NCI-H146 treated with DMSO at 0.1 percent for 48 hours (cell line): Measurements from ENCODE around the gene COTL1.

ENCODE experiments used
- DNase-seq: peaks from one replicate; lab custom pipeline; 2025; ENCODE audit not compliant: unreplicated experiment; lab: John Stamatoyannopoulos, UW

Gene COTL1, protein sequence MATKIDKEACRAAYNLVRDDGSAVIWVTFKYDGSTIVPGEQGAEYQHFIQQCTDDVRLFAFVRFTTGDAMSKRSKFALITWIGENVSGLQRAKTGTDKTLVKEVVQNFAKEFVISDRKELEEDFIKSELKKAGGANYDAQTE

GRCh38 chr16:84617791-84618580 lies at the start of gene COTL1:
TSS of gene COTL1 (minus strand) at chr16:84618078. CDS start at chr16:84617914, 164 bp downstream.
- peak; percentile 82 for DNase-seq

DNA sequence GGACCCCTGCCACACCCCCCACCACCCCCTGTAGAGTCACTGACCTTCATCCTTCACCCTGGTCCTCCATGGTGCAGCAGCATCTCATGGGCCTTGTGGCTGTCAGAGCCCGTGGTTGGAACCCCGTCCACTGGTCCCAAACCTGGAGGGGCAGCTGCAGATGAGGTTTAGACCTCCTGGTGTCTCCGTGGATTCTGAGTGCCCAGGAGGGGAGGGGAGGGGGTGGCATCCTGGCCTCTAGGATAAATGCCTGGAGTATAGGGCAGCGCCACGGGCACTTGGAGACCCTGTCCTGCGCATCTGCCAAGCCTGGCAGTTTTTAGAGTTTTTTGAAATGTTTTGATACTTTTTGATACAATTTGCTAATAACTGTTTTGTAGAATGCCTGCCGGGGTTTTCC lies 48.0 kb upstream of the COTL1 start:
- no peak for DNase-seq

GRCh38 chr16:84665359-84665758 lies 47.5 kb upstream of the COTL1 start:
- DNase-seq, result no peak

- DNase-seq, result no peak
Measured at GRCh38 chr16:84663433-84664101, 45.7 kb upstream of the COTL1 start.

DNA sequence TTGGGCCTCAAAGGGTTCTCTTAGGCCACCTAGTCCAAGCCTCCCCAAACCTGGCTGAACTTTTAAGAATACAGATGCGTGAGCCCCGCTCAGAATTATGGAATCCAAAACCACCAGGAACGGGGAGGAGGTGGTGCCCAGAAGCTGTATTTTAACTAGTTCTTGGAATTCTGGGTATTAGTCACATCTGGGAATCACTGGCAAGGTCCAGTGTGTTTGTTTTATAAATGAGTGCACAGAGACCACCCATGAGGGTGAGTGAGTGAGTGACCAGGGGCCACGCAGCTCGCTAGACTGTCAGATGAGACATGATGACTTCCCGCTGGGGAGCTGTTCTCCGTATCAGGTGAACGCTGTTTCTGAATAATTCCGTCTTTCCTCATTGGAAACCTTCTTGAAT lies 44.6 kb upstream of the COTL1 start:
- no peak for DNase-seq

GRCh38 chr16:84661418-84662060 lies 43.7 kb upstream of the COTL1 start:
- no peak for DNase-seq

DNA sequence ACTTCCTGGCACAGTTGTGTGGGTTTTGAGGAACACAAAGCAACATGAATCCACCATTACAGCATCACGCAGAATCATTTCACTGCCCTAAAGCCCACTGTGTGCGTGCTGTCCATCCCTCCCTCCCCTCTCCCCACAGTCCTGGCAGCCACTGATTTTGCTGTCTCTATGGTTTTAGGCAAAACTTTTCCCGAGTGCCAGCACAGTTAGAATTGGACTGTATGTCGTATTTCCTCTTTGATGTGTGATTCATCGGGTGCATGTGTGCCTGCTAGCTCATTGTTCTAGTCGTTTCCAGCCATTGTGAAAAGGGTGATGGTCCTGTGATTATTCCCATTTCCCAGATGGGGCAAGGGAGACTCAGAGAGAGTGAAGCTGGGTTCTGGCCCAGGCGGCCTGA lies 43.1 kb upstream of the COTL1 start:
- DNase-seq, result no peak

- DNase-seq, result no peak
Measured at GRCh38 chr16:84659656-84660300, 41.9 kb upstream of the COTL1 start.

GRCh38 chr16:84658690-84659089 lies 40.8 kb upstream of the COTL1 start:
- DNase-seq, result no peak

DNA sequence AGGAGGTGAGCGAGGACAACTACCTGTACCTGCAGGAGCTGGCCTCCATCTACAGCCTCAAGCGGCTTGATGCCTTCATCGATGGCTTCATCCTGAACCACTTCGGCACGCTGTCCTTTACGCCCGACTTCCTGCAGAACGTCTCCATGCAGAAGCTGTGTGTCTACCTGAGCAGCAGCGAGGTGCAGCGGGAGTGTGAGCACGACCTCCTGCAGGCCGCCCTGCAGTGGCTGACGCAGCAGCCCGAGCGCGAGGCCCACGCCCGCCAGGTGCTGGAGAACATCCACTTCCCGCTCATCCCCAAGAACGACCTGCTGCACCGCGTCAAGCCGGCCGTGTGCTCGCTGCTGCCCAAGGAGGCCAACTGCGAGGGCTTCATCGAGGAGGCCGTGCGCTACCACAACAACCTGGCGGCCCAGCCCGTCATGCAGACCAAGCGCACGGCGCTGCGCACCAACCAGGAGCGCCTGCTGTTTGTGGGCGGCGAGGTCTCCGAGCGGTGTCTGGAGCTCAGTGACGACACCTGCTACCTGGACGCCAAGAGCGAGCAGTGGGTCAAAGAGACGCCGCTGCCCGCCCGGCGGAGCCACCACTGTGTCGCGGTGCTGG lies 39.5 kb upstream of the COTL1 start:
- no peak for DNase-seq

DNA sequence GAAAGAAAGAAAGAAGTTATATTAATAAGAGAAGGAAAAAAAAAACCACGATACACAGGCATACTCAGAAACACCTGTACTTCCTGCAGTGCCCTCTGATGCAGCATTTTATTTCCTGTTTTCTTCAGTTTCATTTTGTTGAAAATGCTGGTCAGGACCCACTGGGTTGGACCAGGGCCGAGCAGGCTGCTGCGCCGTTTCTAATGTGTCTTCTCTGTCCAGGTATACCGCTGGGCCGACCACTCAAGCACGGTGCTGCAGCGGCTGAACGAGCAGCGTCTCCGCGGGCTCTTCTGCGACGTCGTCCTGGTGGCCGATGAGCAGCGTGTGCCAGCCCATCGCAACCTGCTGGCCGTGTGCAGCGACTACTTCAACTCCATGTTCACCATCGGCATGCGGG lies 38.8 kb upstream of the COTL1 start:
- DNase-seq, result no peak

DNA sequence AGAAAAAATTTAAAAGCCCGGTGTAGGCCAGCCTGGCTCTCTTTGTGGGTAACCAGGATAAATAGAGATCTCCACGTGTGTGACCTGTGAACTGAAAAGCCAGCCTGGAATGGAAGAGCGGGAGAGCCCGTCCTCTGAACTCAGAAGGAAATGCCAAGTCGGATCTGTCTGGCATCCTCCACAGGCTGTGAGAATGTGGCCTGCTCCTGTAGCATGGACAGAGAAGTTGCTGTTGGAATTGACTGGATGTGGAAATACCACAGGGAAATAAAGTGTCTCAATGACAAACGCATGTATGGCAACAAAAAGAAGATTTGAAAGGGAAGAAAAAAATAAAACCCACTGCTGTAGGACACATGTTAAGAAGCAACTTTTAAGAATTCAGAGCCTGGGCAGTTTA lies 37.1 kb upstream of the COTL1 start:
- DNase-seq, result no peak

GRCh38 chr16:84654238-84654637 lies 36.4 kb upstream of the COTL1 start:
- DNase-seq, result no peak

DNA sequence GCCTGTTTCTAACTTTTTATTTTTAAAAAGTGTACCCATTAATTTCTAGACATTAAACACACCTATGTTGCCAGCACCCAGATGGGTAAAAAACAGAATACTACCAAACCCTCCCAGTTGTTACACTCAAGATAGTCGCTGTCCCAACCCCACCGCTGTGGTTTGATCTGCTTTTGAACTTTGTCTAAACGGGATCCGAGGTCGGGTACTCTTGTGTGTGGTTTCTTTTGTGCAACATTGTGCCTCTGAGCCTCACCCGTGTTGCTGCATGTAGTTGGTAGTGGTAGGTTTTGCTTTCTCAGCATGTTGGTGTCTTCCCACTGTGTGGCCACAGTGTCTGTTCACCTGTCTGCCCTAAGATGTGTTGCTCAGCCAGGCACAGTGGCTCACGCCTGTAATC lies 34.7 kb upstream of the COTL1 start:
- DNase-seq, result no peak

DNA sequence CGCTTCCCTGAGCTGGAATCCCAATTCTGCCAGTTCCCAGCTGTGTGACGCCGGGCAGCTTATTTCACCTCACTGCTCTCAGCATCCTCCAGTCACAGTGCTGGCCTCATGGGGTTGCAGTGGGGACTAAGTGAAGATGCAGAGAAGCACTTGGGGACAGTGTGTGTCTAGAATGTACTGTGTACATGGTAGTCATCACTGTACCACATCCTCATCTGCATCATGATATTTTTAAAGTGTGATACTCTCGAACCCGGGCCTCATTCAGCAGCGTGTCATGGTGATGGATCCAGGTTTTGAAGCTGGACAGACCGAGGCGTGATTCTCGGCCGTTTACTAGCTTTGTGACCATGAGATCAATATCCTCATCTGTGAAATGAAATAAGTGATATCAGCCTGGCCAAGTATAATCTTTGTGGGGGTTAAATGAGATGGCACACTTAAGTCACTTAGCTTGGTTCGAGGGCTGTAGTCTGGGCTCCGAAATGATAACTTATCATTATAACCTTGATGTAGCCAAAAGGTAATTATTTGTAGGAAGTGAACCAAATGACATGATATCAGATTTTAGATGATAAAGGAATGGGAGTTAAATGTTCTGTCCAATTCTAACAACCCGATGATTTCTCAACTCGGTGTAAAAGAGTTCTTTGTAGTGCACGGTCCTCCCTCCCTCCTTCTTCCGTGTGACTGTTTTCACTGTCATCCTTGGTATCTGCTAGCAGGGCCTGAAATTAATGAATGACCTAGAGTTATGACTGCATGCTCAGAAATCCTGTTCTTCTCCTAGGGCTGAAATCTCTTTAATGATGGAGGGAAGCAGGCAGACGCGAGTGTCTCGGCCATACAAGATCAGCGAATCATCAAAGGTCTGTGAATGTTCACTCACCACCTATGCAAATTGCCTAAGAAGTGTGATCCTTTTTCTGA lies 32.4 kb upstream of the COTL1 start:
- no peak for DNase-seq

GRCh38 chr16:84649511-84649861 lies 31.6 kb upstream of the COTL1 start:
- DNase-seq, result no peak

DNA sequence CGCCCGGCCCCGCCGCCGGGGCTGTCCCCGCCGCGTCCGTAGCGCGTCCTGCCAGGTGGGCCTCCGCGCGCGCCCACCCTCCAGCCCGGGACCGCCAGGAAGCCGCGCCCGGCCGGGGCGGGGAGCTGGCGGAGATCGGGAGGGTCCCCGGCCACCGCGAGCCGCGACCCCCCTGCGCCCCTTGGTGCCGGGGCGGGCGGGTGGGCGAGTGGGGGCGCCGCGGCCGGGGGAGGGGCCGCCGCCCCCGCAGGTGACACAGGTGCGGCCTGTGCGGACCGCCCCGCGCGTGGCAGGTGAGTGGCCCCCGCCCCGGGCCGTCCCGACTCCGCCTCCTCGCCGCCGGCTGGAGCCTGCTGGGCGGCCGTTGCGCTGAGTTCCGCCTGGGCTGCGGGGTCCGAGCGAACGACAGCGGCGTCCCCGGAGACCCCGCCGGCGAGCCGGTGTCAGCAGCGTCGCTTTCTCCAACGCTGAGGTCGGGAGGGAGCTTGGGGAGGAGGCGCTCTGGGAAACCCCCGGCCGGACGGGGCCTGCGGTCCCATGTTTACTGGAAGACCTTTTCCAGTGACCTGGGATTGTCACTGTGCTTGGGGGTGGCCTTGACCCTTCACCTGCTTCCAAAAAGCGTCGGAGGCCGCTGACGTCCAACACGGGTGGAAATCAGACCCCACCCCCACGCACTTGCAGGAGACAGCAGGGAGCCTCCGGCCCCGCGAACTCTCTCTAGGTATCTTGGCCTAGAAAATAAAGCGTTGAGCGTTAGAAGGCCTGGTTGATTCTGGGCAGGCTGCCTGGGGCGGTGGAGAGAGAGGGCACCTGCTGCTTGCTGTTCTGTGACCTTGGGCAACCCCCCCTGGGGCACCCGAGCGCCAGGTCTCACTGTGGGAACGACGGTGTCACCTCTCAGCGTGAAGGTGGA lies 31.0 kb upstream of the COTL1 start:
- DNase-seq, result no peak

GRCh38 chr16:84647828-84648594 lies 30.1 kb upstream of the COTL1 start, which contains the start of gene KLHL36:
TSS of gene KLHL36 (plus strand) at chr16:84648511. CDS start at chr16:84650868, 2,357 bp downstream.
- DNase-seq, result no peak
